ENCODE results near the gene HES7.
"Not testable (repeated sequence)": the region's sequence is repeated elsewhere in the genome, so short reads cannot be mapped to it uniquely, and the experiment has no call there.

Gene HES7

GRCh38 chr17:8123695-8124349 is at the start of gene HES7:
HES7 (minus strand) TSS chr17:8124106; CDS start chr17:8124084, 22 bp downstream.
- DNase-seq (ENCODE audit: low read depth): no peak

- DNase-seq (ENCODE audit: low read depth): no peak
Measured at GRCh38 chr17:8173056-8173870, 49.4 kb upstream of the HES7 start.

- not testable (repeated sequence) for DNase-seq (ENCODE audit: low read depth)
Measured at GRCh38 chr17:8170186-8170585, 46.3 kb upstream of the HES7 start.

GRCh38 chr17:8167526-8167925 is 43.6 kb upstream of the HES7 start:
- no peak for DNase-seq (ENCODE audit: low read depth)

DNA sequence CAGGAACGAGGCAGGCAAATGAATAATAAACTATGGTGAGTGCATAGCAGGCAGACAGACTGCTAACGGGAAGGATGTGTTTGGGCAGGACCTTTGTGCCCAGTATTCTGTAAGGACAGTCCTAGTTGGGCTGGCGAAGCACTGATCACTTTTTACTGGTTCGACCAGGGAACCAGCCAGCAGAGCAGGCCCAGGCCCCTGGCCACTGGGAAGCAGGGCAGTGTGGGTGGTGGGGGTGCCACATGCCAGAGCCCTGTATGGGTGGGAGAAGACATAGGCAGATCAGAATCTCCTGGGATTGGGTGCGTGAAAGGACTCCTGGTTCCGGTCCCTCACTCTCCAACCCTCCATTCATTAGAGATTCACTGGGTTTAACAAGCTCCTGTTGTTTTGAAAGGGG is 42.8 kb upstream of the HES7 start:
- DNase-seq (ENCODE audit: low read depth): no peak

- DNase-seq (ENCODE audit: low read depth): no peak
Measured at GRCh38 chr17:8164815-8165131, 40.9 kb upstream of the HES7 start.

DNA sequence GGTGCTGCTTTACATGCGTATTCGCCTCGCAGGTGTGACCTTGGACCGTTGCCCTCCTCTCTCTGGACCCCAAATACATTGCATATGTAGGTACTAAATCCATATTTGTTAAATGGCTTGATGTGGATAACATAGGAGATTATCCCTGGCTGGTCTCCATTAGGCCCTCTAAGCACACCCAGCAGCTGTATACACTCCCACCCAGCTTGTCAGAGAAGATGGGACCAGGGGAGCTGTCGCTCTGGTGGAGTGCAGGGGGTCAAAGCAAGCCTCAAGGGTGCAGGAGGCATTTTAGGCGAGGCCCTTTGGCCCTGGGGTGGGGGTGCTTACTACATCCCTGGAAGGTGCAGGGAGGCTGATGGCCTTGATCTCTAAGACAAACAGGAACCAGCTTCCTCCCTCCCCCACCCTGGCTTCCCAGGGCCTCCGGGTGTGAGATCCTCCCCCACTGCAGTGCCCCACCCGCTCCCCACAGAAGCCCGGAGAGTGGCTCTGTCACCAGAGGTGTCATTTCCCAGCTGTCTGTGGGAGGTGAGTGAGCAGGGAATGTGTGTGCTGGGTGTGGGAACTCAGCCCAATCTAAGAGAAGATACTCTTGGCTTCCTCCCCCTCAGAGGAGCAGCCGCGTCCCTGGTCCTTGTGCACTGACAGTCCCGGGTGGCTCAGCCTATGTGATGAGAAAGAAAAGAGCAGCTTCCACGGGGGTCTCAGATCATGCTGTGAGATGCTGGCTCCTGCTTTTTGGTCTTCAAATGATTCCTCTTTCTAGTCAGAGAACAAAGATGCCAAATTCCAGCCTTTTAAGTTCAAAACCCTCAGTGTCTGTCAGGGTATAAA is 40.3 kb upstream of the HES7 start:
- DNase-seq (ENCODE audit: low read depth): no peak

GRCh38 chr17:8162997-8163977 is 39.4 kb upstream of the HES7 start:
- no peak for DNase-seq (ENCODE audit: low read depth)

GRCh38 chr17:8162233-8162996 is 38.5 kb upstream of the HES7 start, which contains the start of gene VAMP2:
VAMP2 (minus strand) TSS chr17:8162948; CDS start chr17:8162879, 69 bp downstream.
- peak; percentile 75 for DNase-seq (ENCODE audit: low read depth)

DNA sequence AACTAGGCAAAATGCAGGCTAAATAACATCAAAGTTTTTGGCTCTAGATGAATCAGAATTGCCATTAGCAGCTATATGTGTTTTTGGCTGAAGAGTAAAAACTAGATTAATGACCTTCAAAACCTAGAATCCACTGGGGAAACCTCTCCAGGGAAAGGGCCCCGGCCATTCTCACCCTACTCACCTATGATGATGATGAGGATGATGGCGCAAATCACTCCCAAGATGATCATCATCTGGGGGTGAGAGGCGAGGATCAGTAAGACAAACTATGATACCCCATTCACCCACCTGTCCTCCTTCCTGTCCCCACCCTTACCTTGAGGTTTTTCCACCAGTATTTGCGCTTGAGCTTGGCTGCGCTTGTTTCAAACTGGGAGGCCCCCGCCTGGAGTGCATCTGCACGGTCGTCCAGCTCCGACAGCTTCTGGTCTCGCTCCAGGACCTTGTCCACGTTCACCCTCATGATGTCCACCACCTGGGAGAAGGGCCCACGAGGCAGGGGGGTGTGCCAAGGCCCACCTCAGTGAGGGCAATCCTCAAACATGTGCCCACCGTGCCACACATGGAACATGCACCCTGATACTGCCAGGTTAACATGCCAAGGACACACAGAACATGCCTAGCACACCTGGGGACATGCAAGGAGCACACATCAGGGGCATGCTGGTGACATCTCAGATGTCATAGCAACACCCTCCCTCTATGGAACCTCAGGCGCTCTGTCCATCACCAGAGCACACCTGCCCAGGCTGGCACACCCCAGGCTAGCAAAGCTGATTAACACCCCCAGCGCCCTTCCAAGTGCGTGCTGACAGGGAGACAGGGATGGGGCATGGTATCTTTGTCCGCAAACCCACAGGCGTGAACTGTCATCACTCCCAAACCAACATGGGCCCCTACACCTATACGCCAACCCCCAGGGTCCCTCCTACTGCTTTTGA is 37.7 kb upstream of the HES7 start:
- no peak for DNase-seq (ENCODE audit: low read depth)

GRCh38 chr17:8160741-8161221 is 36.9 kb upstream of the HES7 start:
- DNase-seq (ENCODE audit: low read depth): no peak

DNA sequence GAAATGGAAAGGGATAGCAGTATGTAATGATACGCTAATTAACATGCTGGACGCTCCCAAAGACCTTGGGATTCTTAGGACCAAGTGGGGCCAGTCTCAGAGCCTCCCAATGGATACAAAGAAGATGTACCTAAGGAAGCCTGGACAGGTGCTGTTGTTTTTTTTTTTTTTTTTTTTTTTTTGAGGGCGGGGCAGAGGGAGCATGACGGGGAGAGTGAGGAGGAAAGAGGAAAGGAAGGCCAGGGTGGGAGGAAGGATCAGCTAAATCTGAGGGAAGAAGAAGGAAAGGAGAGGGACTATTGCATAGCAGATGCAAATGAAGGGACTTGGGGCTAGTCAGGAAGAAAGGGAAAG is 36.3 kb upstream of the HES7 start:
- no peak for DNase-seq (ENCODE audit: low read depth)

- DNase-seq (ENCODE audit: low read depth): no peak
Measured at GRCh38 chr17:8159459-8160223, 35.7 kb upstream of the HES7 start.

- DNase-seq (ENCODE audit: low read depth): no peak
Measured at GRCh38 chr17:8159032-8159400, 35.1 kb upstream of the HES7 start.

- DNase-seq (ENCODE audit: low read depth): peak; percentile 65
Measured at GRCh38 chr17:8158267-8159031, 34.5 kb upstream of the HES7 start.

GRCh38 chr17:8156246-8156992 is 32.5 kb upstream of the HES7 start:
- peak; percentile 100 for DNase-seq (ENCODE audit: low read depth)

- no peak for DNase-seq (ENCODE audit: low read depth)
Measured at GRCh38 chr17:8155996-8156245, 32.0 kb upstream of the HES7 start.
